SK-N-MC (cell line): ENCODE data around the gene PRICKLE2.

Experiments
- EZH2 ChIP-seq: fragments of 200-600 bp; sonication (generic); IDR thresholded peaks from one replicate; pipeline ENCODE4 v1.6.1; 2017; ENCODE audit warnings: antibody characterized with exemption
- POLR2AphosphoS5 ChIP-seq: IDR thresholded peaks from 2 replicates; pipeline ENCODE4 v1.6.1; 2012; ENCODE audit warnings: mild to moderate bottlenecking, low read depth, low read length, borderline replicate concordance

DNA sequence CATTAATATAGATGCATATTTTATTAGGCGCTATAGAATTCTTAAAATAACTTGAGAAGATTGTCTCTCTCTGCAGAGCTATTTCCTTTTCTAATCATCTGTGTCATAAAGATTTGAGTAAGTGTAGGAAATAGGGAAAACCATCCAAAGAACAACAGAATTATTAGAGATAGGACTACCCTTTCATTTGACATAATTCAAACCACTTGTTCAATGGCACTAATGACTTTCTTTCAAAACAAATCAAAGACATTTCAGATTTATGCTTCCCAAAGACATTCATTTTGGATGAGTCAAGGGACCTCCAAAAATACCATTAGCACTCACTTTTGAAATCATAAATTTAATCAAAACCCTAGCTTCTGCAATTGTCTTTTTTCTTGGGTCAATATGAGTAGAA, 29.5 kb downstream of the PRICKLE2 start:
- TF ChIP-seq POLR2AphosphoS5, result no peak
- no peak for TF ChIP-seq EZH2
